Mesodermal cell (in vitro differentiated cells): Measurements from ENCODE around the gene FAM184A.
A peak's percentile ranks its signal among the peaks of the same experiment; 100 is the strongest.

Experiments used
- H3K27ac ChIP-seq: 2 replicates; pipeline ENCODE4 v1.7.0; 2013; ENCODE audit warnings: mild to moderate bottlenecking, low read depth, low read length, moderate library complexity; ENCODE audit not compliant: severe bottlenecking
- H3K36me3 ChIP-seq: 2 replicates; pipeline ENCODE4 v1.7.1; 2013; ENCODE audit warnings: mild to moderate bottlenecking, low read length, moderate library complexity; ENCODE audit not compliant: control insufficient read depth, insufficient read depth
- H3K4me1 ChIP-seq: one replicate; pipeline ENCODE4 v1.7.1; 2013; ENCODE audit warnings: mild to moderate bottlenecking, low read length; ENCODE audit not compliant: insufficient read depth, control insufficient read depth, poor library complexity, severe bottlenecking
- H3K4me3 ChIP-seq: 2 replicates; pipeline ENCODE4 v1.7.0; 2013; ENCODE audit warnings: low read length, control low read depth, mild to moderate bottlenecking; ENCODE audit not compliant: insufficient read depth, poor library complexity, severe bottlenecking; ENCODE audit errors: extremely low read depth
- H3K9me3 ChIP-seq: 2 replicates; pipeline ENCODE4 v1.7.1; 2013; ENCODE audit warnings: mild to moderate bottlenecking, low read length, moderate library complexity; ENCODE audit not compliant: control insufficient read depth
- WGBS, 2 experiments: methylation state at CpG; one replicate each; pipeline ENCODE4 v1.1.5; 2013; ENCODE audit warnings: missing lambda C conversion rate in 2 of 2; ENCODE audit not compliant: insufficient coverage in 2 of 2; 5-methylcytosine and 5-hydroxymethylcytosine counted together

FAM184A gene

GRCh38 chr6:118933855-118934460 is 144.5 kb downstream of the FAM184A start:
- WGBS, 2 experiments = 36 to 50% methylated on average over 1 to 6 of the region's 8 CpGs
- Histone ChIP-seq H3K27ac (no peak overlapping the region), H3K9me3 (no peaks in the 10 kb centered on the region)

GRCh38 chr6:118932421-118932820 is 146.0 kb downstream of the FAM184A start:
- Histone ChIP-seq H3K4me1 (peaks cover 4% of the 10 kb centered on the region), H3K9me3 (no peaks in the 10 kb centered on the region), H3K4me3 (no peak overlapping the region), H3K27ac (no peak overlapping the region), H3K36me3 (peaks cover 11% of the 10 kb centered on the region)
- no CpG with 5 or more reads among the region's 2 CpGs for WGBS, 2 experiments

More at GRCh38 chr6:118933855-118934460, 144.5 kb downstream of the FAM184A start:
- Histone ChIP-seq H3K4me3 (peak overlapping the region; percentile 95), H3K4me1 (peaks cover 4% of the 10 kb centered on the region), H3K36me3 (peaks cover 8% of the 10 kb centered on the region)

- H3K4me3 ChIP-seq = no peak overlapping the region
- peaks cover 14% of the 10 kb centered on the region for H3K36me3 ChIP-seq
- H3K4me1 ChIP-seq = peaks cover 4% of the 10 kb centered on the region
- H3K9me3 ChIP-seq = no peaks in the 10 kb centered on the region
- no peak overlapping the region for H3K27ac ChIP-seq
- WGBS, 2 experiments = 94 to 95% methylated on average over 2 of the region's 5 CpGs
Measured at GRCh38 chr6:118931436-118931835, 147.0 kb downstream of the FAM184A start.

GRCh38 chr6:118930680-118931079 is 147.8 kb downstream of the FAM184A start:
- Histone ChIP-seq H3K4me3 (no peak overlapping the region), H3K4me1 (peaks cover 4% of the 10 kb centered on the region), H3K27ac (no peak overlapping the region), H3K36me3 (peaks cover 14% of the 10 kb centered on the region), H3K9me3 (no peaks in the 10 kb centered on the region)
- WGBS, 2 experiments = 89% methylated on average over 2 of the region's 3 CpGs; no CpG with 5 or more reads in 1 of the 2 experiments

GRCh38 chr6:118923035-118923434 is 155.4 kb downstream of the FAM184A start:
- WGBS, 2 experiments = 94 to 100% methylated on average over 1 to 2 of the region's 3 CpGs
- Histone ChIP-seq H3K36me3 (peaks cover 56% of the 10 kb centered on the region), H3K4me3 (no peak overlapping the region), H3K4me1 (no peaks in the 10 kb centered on the region), H3K27ac (no peak overlapping the region), H3K9me3 (no peaks in the 10 kb centered on the region)

- no peak overlapping the region for H3K27ac ChIP-seq
- H3K9me3 ChIP-seq = no peaks in the 10 kb centered on the region
- no peak overlapping the region for H3K4me3 ChIP-seq
- no peaks in the 10 kb centered on the region for H3K4me1 ChIP-seq
- WGBS, 2 experiments = 83 to 100% methylated on average over 1 of the region's 1 CpG
- H3K36me3 ChIP-seq = peaks cover 55% of the 10 kb centered on the region
Measured at GRCh38 chr6:118921084-118921483, 157.4 kb downstream of the FAM184A start.

- H3K9me3 ChIP-seq = no peaks in the 10 kb centered on the region
- peaks cover 67% of the 10 kb centered on the region for H3K36me3 ChIP-seq
- WGBS, 2 experiments = no CpG with 5 or more reads among the region's 2 CpGs
- H3K4me1 ChIP-seq = no peaks in the 10 kb centered on the region
- no peak overlapping the region for H3K27ac ChIP-seq
- no peak overlapping the region for H3K4me3 ChIP-seq
Measured at GRCh38 chr6:118918329-118918725, 160.1 kb downstream of the FAM184A start.

- H3K4me3 ChIP-seq = no peak overlapping the region
- no peak overlapping the region for H3K27ac ChIP-seq
- WGBS, 2 experiments = 91 to 92% methylated on average over 5 of the region's 5 CpGs
- H3K36me3 ChIP-seq = peaks cover 67% of the 10 kb centered on the region
- H3K9me3 ChIP-seq = no peaks in the 10 kb centered on the region
- H3K4me1 ChIP-seq = no peaks in the 10 kb centered on the region
Measured at GRCh38 chr6:118917546-118918328, 160.7 kb downstream of the FAM184A start.

GRCh38 chr6:118914598-118914997 is 163.9 kb downstream of the FAM184A start:
- no peaks in the 10 kb centered on the region for H3K4me1 ChIP-seq
- H3K27ac ChIP-seq = no peak overlapping the region
- no peaks in the 10 kb centered on the region for H3K9me3 ChIP-seq
- H3K36me3 ChIP-seq = peaks cover 64% of the 10 kb centered on the region
- no peak overlapping the region for H3K4me3 ChIP-seq

GRCh38 chr6:118913161-118913560 is 165.3 kb downstream of the FAM184A start:
- WGBS, 2 experiments = 83 to 100% methylated on average over 1 of the region's 2 CpGs
- Histone ChIP-seq H3K27ac (no peak overlapping the region), H3K4me3 (no peak overlapping the region), H3K9me3 (no peaks in the 10 kb centered on the region), H3K4me1 (no peaks in the 10 kb centered on the region), H3K36me3 (peaks cover 62% of the 10 kb centered on the region)

- no peaks in the 10 kb centered on the region for H3K4me1 ChIP-seq
- no peaks in the 10 kb centered on the region for H3K9me3 ChIP-seq
- H3K27ac ChIP-seq = no peak overlapping the region
- 96% methylated on average over 3 of the region's 5 CpGs; no CpG with 5 or more reads in 1 of the 2 experiments for WGBS, 2 experiments
- peaks cover 63% of the 10 kb centered on the region for H3K36me3 ChIP-seq
- H3K4me3 ChIP-seq = no peak overlapping the region
Measured at GRCh38 chr6:118912646-118913045, 165.8 kb downstream of the FAM184A start.
